ENCODE results near the gene OARD1. TPM values are rescaled to one million over a fixed set of nuclear protein-coding genes. Genes with fewer than 3 reads are reported as not detected.
"Not testable (repeated sequence)": the region's sequence is repeated elsewhere in the genome, so short reads cannot be mapped to it uniquely, and the experiment has no call there.

The OARD1 gene
- total RNA-seq: 10 to 100 TPM; 22.9 to 27.2 TPM

- H3K36me3 ChIP-seq: no peaks in the 10 kb centered on the region
- DNase-seq (ENCODE audit: low spot score): peak; percentile 99
- H3K27me3 ChIP-seq (replicated peaks; ENCODE audit: insufficient read depth): no peaks in the 10 kb centered on the region
- peak; percentile 93 for TF ChIP-seq POLR2AphosphoS5 (IDR thresholded peaks at IDR 0.05)
- TF ChIP-seq POLR2A (IDR thresholded peaks at IDR 0.05): peak; percentile 62
- TF ChIP-seq, protein P1, sequence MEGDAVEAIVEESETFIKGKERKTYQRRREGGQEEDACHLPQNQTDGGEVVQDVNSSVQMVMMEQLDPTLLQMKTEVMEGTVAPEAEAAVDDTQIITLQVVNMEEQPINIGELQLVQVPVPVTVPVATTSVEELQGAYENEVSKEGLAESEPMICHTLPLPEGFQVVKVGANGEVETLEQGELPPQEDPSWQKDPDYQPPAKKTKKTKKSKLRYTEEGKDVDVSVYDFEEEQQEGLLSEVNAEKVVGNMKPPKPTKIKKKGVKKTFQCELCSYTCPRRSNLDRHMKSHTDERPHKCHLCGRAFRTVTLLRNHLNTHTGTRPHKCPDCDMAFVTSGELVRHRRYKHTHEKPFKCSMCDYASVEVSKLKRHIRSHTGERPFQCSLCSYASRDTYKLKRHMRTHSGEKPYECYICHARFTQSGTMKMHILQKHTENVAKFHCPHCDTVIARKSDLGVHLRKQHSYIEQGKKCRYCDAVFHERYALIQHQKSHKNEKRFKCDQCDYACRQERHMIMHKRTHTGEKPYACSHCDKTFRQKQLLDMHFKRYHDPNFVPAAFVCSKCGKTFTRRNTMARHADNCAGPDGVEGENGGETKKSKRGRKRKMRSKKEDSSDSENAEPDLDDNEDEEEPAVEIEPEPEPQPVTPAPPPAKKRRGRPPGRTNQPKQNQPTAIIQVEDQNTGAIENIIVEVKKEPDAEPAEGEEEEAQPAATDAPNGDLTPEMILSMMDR (IDR thresholded peaks at IDR 0.05): peak in 2 of 4 experiments; percentile 43 to 52
- no peaks in the 10 kb centered on the region for H3K9me3 ChIP-seq
- intact Hi-C loops (cut with DNase I): no loop called here
- under 1% methylated on average over 63 of the region's 63 CpGs for WGBS
- H3K27ac ChIP-seq: peak within 1 kb of the TSS; percentile 98 to 100
- H3K4me1 ChIP-seq (replicated peaks): peaks cover 10% of the 10 kb centered on the region
- peak within 1 kb of the TSS; percentile 64 to 91 for H3K4me3 ChIP-seq
These were observed at the start of gene OARD1 for GRCh38 chr6:41071923-41072835. Gene OARD1, minus strand, starts transcription at chr6:41072356. Its CDS starts 722 bp downstream, at chr6:41071634.

- intact Hi-C loops (cut with DNase I): no loop called here
- Histone ChIP-seq H3K9me3 (no peaks in the 10 kb centered on the region), H3K4me3 (no peak overlapping the region), H3K4me1 (replicated peaks) (no peaks in the 10 kb centered on the region), H3K27ac (no peak overlapping the region), H3K27me3 (replicated peaks; ENCODE audit: insufficient read depth) (no peaks in the 10 kb centered on the region), H3K36me3 (no peaks in the 10 kb centered on the region)
- WGBS: 95% methylated on average over 1 of the region's 1 CpG
- DNase-seq (ENCODE audit: low spot score): no peak
- TF ChIP-seq POLR2A (IDR thresholded peaks at IDR 0.05) (no peak), POLR2AphosphoS5 (IDR thresholded peaks at IDR 0.05) (no peak)
- TF ChIP-seq, protein P1 (IDR thresholded peaks at IDR 0.05): no peak
These were observed 47.9 kb upstream of the OARD1 start for GRCh38 chr6:41120058-41120457.

- TF ChIP-seq POLR2A (IDR thresholded peaks at IDR 0.05): no peak
- TF ChIP-seq, protein P1 (IDR thresholded peaks at IDR 0.05): no peak
- no peak for TF ChIP-seq POLR2AphosphoS5 (IDR thresholded peaks at IDR 0.05)
- no peaks in the 10 kb centered on the region for H3K27me3 ChIP-seq (replicated peaks; ENCODE audit: insufficient read depth)
- WGBS: 55% methylated on average over 1 of the region's 1 CpG
- no peak overlapping the region for H3K27ac ChIP-seq
- no peaks in the 10 kb centered on the region for H3K9me3 ChIP-seq
- no peak for DNase-seq (ENCODE audit: low spot score)
- H3K4me3 ChIP-seq: no peak overlapping the region
- no peaks in the 10 kb centered on the region for H3K4me1 ChIP-seq (replicated peaks)
- intact Hi-C loops (cut with DNase I): no loop called here
- no peaks in the 10 kb centered on the region for H3K36me3 ChIP-seq
These were observed 47.4 kb upstream of the OARD1 start for GRCh38 chr6:41119508-41119907.

- H3K27ac ChIP-seq; H3K4me1 ChIP-seq (replicated peaks); H3K27me3 ChIP-seq (replicated peaks; ENCODE audit: insufficient read depth); H3K9me3 ChIP-seq; intact Hi-C loops (cut with DNase I); H3K36me3 ChIP-seq; DNase-seq (ENCODE audit: low spot score); H3K4me3 ChIP-seq: not testable (repeated sequence)
- 100% methylated on average over 2 of the region's 2 CpGs for WGBS
These were observed 42.9 kb upstream of the OARD1 start for GRCh38 chr6:41115027-41115426.

DNA sequence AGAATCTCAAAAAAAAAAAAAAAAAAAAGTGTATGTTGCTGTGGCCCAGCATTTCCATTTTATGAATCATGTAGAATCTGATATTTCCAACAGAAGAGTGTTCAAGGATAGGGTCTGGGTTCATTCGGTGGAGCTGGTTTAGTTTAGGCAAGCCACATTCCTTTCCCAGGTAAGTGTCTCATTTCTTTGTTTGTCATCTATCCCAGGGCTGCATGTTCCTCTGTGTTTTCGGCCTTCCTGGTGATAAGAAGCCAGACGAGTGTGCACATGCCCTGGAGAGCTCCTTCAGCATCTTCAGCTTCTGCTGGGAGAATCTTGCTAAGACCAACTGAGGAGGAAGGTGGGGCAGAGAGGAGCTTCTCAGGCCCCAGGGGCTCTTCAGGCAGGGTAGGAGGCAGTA lies 38.9 kb upstream of the OARD1 start:
- H3K36me3 ChIP-seq: no peaks in the 10 kb centered on the region
- no peaks in the 10 kb centered on the region for H3K4me1 ChIP-seq (replicated peaks)
- intact Hi-C loops (cut with DNase I): no loop called here
- H3K27me3 ChIP-seq (replicated peaks; ENCODE audit: insufficient read depth): no peaks in the 10 kb centered on the region
- no peak overlapping the region for H3K4me3 ChIP-seq
- no peak overlapping the region for H3K27ac ChIP-seq
- H3K9me3 ChIP-seq: no peaks in the 10 kb centered on the region
- TF ChIP-seq POLR2AphosphoS5 (IDR thresholded peaks at IDR 0.05) (peak; percentile 20), POLR2A (IDR thresholded peaks at IDR 0.05) (no peak)
- DNase-seq (ENCODE audit: low spot score): peak; percentile 13
- 34% methylated on average over 3 of the region's 3 CpGs for WGBS

GRCh38 chr6:41103847-41104246 lies 31.7 kb upstream of the OARD1 start:
- intact Hi-C loops (cut with DNase I): no loop called here
- H3K36me3 ChIP-seq: no peaks in the 10 kb centered on the region
- H3K27ac ChIP-seq: no peak overlapping the region
- DNase-seq (ENCODE audit: low spot score): no peak
- H3K9me3 ChIP-seq: no peaks in the 10 kb centered on the region
- no peak overlapping the region for H3K4me3 ChIP-seq
- TF ChIP-seq, protein P1 (IDR thresholded peaks at IDR 0.05): no peak
- TF ChIP-seq POLR2AphosphoS5 (IDR thresholded peaks at IDR 0.05) (no peak), POLR2A (IDR thresholded peaks at IDR 0.05) (no peak)
- H3K4me1 ChIP-seq (replicated peaks): no peaks in the 10 kb centered on the region
- H3K27me3 ChIP-seq (replicated peaks; ENCODE audit: insufficient read depth): no peaks in the 10 kb centered on the region
- WGBS: 91% methylated on average over 3 of the region's 3 CpGs
